Iris pigment epithelial cell (primary cell): ENCODE data around the gene PICK1.
"Not testable (repeated sequence)": the region's sequence is repeated elsewhere in the genome, so short reads cannot be mapped to it uniquely, and the experiment has no call there.

Experiments
- DNase-seq: peaks from one replicate; pipeline ENCODE4 v3.0.0-alpha.2; 2011; ENCODE audit warnings: low read depth

PICK1 gene

DNA sequence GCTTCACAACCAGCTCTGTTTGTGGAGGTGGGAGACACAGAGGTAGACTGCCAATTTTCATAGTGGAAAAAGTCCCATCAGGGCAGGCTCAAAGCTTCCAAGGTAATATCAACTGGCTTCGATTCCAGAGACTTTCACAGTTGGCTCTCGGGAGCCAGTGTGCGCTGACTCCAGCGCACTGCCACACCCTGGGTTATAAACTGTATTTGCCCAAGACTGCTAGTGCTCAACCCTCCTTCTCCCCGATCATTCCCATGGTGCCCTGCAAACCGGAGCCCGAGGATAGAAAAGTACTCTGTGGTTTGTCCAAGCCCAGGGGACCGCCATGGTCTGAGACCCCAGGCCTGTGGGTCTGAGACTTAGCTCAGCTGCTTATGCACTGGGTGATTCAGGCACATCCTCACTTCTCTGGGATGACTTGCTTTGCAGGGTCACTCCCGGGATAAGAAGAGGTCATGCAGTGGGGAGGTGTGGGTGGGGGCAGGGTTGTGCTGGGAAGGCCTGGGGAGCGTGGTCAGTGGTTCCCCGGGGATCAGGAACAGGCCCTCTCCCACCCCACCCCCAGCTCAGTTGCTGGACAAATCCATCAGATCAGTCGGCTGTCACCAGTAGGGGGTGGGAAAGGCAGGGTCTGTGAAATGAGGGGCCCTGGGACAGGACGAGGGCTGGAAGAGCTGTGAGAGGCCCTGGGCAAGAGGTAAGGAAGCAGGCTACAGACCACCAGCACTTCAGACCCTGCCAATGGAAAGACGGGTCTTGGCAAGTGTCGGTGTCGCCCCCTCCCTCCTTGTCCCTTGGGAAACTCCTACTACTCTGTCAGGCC, 26.7 kb upstream of the PICK1 start:
- no peak for DNase-seq

DNA sequence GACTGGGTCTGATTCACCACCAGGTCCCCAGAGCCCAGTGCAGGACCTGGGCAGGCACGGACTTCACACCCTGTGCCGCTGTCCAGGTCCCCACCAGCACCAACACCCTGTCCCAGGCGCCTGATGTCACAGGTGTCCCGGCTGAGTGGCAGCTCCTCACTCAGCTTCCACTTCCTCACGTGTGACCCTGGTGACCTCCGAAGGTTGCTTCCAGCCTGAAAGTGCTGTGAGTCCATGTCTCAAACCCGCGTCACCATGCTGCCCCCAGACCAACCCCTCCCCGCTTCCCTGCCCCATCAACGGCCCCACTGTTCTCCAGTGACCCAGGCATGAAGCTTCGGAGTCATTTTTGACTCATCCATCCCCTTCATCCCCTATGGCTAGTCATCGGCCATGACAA, 25.7 kb upstream of the PICK1 start:
- no peak for DNase-seq

DNA sequence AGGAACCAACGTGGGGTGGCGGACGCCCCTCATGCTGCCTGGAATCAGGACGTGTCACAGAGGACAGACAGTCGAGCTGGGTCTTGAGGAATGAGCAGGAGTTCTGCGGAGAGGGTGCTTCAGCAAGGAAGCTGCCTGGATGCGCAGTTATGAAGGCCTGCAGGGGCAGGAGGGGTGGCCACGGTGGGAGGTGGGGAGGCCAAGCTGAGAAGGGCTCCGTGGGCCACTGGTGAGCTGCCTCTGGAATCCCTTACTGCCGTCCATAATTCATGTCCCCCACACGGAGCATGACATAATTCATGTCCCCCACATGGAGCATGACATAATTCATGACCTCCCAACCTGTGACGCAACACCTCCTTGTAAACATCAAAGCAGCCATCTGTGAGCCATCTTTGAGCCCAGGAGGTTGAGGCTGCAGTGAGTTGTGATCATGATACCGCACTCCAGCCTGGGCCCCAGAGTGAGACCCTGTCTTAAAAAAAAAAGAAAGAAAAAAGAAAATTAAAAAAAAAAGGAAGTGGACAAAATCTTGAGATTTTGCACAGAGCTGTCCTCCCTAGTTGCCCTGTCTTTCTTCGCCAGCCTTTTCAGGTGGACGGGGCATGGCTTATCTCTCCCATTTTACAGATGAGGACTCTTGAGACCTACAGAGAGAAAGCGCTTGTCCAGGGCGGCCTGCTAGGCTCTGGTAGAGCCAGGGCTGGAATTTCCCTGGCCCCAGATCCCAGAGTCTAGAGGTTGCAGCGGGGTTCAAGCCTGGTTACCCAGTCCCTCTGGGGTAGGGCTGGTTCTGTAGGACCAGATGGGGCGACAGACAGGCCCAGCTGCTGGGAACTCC, 24.3 kb upstream of the PICK1 start:
- DNase-seq: peak; percentile 89

DNA sequence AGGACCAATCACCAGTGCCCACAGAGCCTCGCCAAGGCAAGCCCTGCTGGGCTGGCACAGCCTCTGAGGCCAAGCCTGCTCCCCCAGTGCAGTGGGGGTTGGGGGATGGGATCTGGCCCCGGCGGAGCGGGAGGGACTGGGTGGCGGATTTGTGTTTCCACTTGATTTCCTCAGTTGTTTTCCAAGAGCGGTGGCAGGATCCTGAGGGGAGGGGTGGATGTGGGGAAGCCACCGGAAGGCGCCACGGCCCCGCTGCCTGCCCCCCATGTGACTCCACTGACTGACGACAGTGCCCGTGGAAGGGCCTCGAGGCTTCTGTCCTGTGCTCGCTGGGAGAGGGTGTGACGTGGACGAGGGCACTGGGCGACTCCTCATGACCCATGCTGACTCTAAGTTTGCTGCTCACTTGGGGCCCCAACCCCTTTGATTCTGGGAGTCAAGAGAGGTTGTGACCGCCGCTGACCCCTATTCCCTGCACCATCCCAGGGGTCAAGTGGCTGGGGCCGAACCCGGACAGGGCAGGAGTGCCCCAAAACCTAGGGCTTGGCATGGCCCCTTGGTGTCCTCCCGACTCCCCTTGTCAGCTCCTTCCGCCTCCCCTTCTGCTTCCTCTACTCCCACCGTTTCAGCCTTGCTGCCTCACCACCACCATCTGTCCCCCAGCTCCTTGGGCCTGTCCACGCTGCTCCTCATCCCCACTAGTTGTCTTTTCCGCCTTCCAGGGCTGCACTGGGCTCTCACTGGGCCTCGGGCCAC, 23.5 kb upstream of the PICK1 start:
- no peak for DNase-seq

DNA sequence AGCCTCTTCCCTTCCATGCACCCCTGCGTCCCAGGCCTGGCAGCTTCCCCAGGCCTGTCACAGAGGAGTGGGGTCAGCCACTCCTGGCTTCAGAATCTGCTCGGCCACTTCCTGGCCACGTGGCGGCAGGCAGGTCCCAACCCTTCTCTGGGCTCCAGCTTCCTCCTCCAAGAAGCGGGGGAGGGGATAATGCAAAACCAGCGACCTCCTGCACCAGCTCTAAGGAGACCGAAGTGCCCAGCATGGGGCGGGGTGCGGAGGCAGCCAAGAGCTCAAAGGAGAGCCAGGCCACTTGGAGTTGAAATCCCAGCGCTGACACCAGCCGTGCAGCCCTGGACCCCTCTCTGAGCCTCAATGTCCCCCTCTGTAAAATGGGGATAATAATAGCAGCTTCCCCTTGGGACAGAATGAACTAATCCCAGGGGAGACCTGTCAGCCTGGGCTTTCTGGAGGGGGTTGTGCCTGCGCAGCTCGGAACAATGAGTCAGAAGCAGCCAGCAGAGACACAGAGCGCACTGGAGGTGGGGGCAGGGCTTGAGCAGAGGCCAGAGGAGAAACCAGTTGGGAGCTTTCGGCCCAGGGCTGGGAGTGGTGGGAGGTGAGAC, 22.8 kb upstream of the PICK1 start:
- DNase-seq: peak; percentile 92

DNA sequence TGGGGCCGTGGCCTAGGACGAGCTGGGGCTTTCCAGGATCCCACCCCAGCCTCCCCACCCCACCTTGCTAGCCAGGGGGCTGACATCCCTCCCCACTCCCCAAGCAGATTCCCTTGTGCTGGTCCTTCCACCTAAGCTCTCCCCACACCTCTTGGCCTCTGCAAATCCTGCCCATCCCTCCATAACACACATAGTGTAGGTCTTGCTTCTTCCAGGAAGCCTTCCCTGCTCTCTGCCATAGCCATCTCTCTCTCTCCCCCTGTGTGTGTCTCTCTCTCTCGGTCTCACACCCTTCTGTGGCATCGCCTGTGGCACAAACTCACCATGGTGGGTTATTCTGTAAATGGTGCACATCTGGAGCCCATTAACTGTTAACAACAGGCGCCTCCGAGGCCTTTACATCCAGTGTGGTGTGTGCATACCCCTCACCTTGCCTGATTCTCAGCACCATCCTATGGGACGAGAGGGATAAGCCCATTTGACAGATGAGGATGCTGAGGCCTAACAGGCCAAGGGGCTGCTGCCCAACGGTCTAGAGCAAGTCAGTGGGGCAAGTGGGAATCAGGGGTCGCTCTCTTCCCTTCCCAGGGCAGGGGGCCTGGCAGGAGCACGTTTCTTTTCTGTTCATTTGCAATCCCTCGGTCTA, 22.2 kb upstream of the PICK1 start:
- no peak for DNase-seq

DNA sequence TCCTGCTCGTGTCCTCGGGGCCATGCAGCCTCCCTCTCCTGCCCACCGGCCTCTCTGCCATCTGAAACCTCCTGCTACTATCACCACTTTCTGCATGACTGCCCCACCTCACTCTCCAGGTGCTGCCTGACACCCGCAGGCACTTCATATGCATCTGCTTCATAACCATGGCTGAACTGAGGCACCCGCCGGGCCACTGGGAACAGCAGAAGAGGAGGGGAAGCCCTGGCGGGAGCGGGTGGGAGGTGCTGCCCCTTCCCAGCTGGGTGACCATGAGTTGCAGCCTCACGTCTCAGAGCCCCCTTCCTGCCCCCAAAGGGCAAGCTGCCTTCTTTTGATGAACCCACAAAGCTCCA, 21.7 kb upstream of the PICK1 start:
- no peak for DNase-seq

DNA sequence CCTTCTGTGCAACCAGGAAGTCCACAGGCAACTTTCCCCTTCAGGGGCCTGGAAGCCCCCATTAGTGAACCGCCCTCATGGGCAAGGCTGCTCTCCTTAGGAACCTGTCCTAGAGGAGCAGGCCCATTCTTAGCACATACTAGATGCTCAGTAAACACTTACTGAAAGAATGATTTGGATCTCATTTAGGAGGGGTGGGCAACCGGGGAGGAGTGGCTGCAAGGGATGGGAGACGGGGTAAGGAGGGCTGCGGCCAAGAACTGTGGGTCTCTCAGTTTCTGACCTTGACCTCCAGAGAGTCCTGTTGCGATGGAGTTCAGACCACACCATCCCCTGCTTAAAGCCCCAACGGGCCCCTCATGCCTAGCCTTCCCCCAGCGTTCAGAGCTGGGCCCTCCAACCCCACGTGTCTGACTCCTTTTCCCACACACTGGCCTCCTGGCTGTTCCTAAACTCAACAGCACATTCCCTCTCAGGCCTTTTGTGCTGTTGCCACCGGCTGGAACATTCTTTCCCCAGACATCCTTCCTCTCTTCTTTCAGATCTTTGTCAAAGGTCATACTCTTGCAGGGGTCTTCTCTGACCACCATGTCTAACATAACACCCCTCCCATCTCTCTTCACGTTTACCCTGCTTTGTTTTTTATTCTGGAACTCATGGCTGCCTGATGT, 20.7 kb upstream of the PICK1 start:
- no peak for DNase-seq

DNA sequence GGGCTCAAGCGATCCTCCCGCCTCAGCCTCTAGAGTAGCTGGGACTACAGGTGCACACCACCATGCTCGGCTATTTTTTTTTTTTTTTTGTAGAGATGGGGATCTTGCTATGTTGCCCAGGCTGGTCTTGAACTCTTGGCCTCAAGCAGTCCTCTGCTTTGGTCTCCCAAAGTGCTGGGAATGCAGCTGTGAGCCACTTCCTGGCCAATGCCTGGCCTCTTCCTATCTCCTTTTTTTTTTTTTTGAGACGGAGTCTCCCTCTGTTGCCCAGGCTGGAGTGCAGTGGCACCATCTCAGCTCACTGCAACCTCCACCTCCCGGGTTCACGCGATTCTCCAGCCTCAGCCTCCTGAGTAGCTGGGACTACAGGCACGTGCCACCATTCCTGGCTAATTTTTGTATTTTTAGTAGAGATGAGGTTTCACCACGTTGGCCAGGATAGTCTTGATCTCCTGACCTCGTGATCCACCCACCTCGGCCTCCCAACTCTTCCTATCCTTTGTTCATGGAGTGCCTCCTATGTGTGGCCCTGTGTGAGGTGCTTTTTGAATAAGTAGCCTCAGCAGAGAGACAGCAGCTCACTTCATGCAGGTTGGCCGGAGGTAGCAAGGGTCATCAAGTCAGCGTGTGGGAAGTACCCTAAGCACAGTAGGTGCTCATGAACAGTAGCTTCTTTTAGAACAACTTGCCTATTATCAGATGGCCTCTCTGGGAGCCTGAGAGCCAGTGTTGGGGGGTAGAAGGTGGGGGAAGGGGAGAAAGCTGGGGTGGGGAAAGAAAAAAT, 19.6 kb upstream of the PICK1 start:
- DNase-seq: not testable (repeated sequence)

DNA sequence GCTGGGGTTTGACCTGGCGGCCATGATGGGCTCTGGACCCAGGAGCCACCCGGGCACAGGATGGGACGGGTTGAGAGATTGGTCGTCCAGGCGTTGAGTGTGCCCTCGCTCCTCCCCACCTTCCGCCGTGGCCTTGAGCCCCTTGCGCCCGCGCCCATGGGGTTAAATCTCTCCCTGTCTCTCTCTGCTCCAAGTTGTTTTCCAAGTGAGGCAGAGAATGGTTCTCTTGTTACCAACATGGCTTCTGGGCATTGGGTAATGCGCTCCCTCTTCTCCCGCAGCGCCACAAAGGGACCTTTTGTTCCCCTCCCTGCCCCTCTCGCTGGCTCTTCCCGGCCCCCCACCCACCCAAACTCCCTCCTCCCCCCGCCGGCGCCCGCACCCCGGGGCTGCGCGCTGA, 18.8 kb upstream of the PICK1 start:
- no peak for DNase-seq

DNA sequence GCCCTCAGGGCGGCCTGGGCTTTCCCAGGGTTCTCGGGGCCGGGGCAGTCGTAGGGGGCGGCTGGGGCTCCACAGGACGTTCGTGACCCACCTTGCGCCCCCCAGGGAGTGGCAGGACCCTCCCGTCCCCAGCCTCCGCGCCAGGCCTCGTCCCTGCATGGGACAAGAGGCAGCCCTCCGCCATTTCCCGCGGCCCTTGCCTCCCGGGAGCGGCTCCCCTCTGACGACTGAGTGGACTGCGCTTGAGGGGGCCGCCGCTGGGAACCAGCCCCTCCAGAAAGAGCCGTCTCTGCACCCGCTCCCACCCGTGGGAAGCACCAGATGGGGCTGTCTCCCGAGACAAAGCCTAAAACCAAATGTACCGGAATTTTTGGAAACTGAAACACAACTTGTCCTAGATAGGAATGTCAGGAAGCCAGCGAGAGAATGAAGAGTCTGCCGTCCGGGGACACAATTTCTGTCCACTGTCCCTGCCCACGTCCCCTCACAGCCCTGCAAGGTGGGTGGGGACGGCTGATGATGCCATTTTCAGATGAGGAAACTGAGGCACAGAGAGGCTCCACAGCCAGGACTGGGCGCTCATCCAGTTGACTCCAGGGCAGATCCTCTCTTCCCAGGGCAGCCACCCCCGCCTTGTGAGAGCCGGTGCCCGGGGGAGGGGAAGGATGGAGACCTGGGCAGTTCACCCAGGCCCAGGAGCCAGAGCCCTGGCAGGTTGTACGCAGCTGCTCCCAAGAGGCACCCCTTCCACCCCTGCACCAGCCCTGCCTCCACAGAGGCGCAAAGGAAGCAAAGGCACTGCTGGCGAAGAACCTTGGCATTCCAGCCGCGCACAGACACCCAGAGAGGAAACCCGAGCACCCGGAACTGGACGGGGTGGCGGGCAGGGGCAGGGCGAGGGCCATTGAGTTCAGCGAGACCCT, 18.1 kb upstream of the PICK1 start:
- DNase-seq: no peak

DNA sequence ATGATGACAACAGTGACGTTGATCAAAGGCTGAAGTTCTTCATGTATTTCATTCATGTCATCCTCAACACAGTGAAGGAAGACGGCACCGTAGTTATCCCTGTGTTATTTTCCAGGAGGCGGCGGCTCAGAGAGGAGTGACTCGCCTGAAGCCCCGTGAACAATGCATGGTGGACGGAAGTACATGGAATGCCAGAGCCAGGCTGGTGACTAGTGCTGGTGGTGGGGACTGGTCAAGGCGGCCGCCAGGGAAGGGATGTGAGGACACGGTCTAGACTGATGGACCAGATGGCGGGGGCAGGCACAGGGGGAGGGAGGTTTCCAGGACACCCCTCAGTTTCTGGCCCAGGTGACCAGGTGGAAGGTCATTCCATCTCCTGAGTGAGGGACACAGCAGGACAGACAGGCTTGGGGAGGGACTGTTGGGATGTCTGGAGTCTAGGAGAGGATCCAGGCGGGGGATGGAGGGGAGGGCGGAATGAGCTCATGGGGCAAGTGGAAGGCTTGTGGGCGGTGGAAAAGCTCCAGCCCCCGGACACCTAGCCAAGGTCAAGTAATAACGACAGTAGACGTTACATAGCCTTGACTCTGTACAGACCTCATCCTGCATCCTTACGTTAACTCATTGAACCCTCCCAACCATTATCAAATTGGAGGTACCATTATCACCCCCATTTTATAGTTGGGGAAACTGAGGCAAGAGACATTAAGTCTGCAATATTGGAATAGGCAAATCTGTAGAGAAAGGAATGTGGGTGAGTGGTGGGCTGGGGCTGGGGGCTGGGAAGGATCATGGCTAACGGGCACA, 16.0 kb upstream of the PICK1 start:
- DNase-seq: no peak

DNA sequence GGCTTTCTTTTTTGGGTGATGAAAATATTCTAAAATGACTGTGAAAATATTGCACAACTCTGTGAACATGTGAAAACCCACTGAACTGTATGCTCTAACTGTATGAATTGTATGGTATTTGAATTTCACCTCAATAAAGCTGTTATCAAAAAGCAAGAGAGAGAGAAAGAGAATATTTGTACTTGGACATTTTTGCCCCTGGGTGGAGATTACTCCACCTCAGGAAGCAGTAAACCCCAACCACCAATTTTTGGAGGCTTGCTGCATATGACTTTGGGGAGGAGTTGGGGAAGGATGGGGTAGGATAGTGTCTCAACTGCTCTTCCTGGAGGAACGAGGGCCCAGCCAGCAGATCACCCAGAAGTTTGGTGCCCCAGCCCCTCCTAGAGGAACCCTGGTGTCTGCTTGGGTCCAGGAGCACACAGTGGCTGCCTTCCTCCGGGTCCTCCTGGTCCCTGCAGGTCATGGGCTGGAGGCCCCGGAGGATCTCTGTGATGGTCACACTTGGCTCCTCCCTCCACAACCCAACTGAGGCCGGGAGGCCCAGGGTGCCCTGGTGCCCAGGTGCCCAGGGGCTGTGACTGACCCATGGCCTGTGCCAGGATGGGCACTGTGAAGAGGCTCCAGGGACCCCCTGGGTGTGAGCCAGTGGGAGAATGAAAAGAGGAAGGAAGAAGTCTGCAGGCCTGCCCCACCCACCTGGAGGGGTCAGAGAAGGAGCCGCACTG, 15.3 kb upstream of the PICK1 start:
- DNase-seq: no peak

DNA sequence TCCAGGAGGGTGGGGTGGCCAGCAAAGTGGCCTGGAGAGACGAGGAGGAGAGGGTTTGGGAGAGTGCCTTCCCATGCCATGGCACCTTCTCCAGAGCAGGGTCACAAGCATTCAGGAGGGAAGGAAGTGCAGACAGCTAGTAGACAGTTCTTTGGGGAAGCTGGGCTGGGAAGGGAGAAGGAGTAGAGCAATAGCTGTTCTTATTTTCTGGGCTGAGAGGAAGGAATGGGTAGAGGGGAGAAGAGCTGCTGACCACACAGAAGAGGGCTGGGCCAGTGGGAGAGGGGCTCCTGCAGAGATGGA, 14.8 kb upstream of the PICK1 start:
- DNase-seq: no peak

DNA sequence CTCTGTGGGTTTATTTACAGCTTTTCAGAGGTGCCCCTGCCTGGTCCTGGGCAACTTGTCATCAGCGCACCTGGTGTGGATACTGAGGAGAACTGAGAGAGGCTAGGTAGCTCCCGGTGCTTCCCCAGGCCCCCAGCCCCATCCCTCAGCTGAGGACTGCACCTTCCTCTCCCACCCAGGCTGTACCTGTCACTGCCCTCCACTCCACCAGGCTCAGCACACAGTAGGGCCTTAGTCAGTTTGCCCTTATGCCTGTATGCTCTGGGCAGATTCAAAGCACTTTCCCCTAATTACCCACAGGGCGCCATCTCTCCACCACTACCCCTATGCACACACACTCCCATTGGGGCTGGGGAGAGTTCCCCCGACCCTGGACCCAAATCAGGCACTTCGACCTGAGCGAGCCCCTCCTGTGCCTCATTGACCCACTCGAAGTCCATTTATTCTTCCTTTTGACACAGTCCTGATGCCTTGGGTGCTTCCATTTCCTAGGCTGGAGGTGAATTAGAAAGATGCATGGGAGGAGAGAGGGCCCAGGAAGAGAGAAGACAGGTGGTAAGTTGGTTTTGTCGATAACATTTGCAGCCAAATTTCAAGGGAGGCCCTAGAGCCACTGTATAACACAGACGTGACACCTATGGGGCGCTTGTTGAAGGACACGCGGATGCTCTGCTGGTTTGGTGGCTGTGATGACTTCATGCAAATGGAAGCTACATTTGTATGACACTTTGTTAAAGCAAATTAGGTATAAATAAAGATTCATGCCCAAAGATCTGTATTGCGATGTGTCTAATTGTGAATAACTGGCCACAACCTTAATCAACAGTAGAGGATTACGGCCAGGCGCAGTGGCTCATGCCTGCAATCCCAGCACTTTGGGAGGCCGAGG, 13.8 kb upstream of the PICK1 start:
- no peak for DNase-seq

DNA sequence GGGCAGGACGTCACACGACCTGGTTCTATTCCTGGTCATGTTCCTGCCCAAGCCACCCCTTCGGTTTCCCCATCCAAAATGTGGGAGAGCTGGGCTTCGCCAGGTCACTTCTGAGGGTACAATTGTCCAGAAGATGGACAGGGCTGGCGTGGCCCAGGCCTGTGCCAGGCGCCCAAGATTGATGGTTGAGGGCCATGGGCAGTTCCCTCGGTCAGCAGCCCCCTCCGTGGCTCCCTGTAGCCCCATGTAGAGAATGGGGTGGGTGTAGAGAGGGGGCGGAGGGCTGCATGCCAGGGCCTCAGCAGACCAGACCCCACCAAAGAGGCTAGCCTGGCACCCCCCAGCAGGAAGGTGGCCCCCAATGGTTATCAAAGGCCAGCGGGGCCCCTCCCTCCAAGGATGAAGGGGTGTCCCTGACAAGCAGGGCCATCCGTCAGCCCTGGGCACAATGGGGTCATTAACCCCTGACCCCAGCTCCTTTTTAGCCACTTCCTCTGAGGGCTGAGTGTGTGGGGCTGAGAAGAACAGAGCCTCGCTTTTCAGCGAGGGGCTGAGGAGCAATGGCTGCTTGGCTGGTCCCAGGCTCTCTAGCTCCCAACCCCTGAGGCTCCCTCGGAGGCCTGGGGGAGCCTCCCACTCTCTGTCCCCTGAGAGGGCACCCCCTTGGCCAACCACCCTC, 11.0 kb upstream of the PICK1 start:
- DNase-seq: no peak
